ENCODE results near the gene VWCE. TPM values are rescaled to one million over a fixed set of nuclear protein-coding genes. Genes with fewer than 3 reads are reported as not detected.

Gene VWCE
- total and polyA plus RNA-seq, 9 of the 15 experiments (the other 6 are each of a cell fraction or from before 2014, with no cell fraction given): 0.06 to 1.6 (median 0.63) TPM; not detected in 1

GRCh38 chr11:61336171-61336935, 41.2 kb upstream of the VWCE start (continued):
- TF ChIP-seq MAZ (CRISPR knock-in tag; conservative IDR thresholded peaks at IDR 0.05 in 1 of 2, IDR thresholded peaks at IDR 0.05 in 1 of 2): no peak; a peak in 2 of 4 replicates
- no peak for TF ChIP-seq RUNX1 (IDR thresholded peaks at IDR 0.05; ENCODE audit: low read depth)
- TF ChIP-seq, protein P1, sequence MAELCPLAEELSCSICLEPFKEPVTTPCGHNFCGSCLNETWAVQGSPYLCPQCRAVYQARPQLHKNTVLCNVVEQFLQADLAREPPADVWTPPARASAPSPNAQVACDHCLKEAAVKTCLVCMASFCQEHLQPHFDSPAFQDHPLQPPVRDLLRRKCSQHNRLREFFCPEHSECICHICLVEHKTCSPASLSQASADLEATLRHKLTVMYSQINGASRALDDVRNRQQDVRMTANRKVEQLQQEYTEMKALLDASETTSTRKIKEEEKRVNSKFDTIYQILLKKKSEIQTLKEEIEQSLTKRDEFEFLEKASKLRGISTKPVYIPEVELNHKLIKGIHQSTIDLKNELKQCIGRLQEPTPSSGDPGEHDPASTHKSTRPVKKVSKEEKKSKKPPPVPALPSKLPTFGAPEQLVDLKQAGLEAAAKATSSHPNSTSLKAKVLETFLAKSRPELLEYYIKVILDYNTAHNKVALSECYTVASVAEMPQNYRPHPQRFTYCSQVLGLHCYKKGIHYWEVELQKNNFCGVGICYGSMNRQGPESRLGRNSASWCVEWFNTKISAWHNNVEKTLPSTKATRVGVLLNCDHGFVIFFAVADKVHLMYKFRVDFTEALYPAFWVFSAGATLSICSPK (IDR thresholded peaks at IDR 0.05; ENCODE audit: borderline replicate concordance): no peak
- no peak for TF ChIP-seq SUPT5H (IDR thresholded peaks at IDR 0.05)
- TF ChIP-seq, protein P2, sequence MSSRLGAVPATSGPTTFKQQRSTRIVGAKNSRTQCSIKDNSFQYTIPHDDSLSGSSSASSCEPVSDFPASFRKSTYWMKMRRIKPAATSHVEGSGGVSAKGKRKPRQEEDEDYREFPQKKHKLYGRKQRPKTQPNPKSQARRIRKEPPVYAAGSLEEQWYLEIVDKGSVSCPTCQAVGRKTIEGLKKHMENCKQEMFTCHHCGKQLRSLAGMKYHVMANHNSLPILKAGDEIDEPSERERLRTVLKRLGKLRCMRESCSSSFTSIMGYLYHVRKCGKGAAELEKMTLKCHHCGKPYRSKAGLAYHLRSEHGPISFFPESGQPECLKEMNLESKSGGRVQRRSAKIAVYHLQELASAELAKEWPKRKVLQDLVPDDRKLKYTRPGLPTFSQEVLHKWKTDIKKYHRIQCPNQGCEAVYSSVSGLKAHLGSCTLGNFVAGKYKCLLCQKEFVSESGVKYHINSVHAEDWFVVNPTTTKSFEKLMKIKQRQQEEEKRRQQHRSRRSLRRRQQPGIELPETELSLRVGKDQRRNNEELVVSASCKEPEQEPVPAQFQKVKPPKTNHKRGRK (tag; IDR thresholded peaks at IDR 0.05): no peak
- no peak for TF ChIP-seq ELF4 (CRISPR knock-in tag; IDR thresholded peaks at IDR 0.05)
- no peak for TF ChIP-seq STAT5A (IDR thresholded peaks at IDR 0.05; ENCODE audit: borderline replicate concordance, low read length)
- TF ChIP-seq TSHZ1 (CRISPR knock-in tag; IDR thresholded peaks at IDR 0.05): no peak
- TF ChIP-seq BRCA1 (IDR thresholded peaks at IDR 0.05): no peak
- no peak for TF ChIP-seq BRCA1 (CRISPR knock-in tag; IDR thresholded peaks at IDR 0.05)
- no peak for TF ChIP-seq ZNF444 (CRISPR knock-in tag; IDR thresholded peaks at IDR 0.05)
- no peak for TF ChIP-seq HINFP (tag; conservative IDR thresholded peaks at IDR 0.05; ENCODE audit: low read depth)
- TF ChIP-seq ZNF134 (CRISPR knock-in tag; conservative IDR thresholded peaks at IDR 0.05): no peak
- TF ChIP-seq, protein P3, sequence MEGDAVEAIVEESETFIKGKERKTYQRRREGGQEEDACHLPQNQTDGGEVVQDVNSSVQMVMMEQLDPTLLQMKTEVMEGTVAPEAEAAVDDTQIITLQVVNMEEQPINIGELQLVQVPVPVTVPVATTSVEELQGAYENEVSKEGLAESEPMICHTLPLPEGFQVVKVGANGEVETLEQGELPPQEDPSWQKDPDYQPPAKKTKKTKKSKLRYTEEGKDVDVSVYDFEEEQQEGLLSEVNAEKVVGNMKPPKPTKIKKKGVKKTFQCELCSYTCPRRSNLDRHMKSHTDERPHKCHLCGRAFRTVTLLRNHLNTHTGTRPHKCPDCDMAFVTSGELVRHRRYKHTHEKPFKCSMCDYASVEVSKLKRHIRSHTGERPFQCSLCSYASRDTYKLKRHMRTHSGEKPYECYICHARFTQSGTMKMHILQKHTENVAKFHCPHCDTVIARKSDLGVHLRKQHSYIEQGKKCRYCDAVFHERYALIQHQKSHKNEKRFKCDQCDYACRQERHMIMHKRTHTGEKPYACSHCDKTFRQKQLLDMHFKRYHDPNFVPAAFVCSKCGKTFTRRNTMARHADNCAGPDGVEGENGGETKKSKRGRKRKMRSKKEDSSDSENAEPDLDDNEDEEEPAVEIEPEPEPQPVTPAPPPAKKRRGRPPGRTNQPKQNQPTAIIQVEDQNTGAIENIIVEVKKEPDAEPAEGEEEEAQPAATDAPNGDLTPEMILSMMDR (IDR thresholded peaks at IDR 0.05 in 2 of 3, conservative IDR thresholded peaks at IDR 0.05 in 1 of 3; ENCODE audit: insufficient read depth in 2 of 3, low read depth in 1 of 3, low read length in 3 of 3): peak; percentile 96 to 98 (median 98)
- TF ChIP-seq ZNF133 (CRISPR knock-in tag; IDR thresholded peaks at IDR 0.05): no peak
- no peak for TF ChIP-seq CSDE1 (IDR thresholded peaks at IDR 0.05)
